Measurements from ENCODE around the gene TBX5. TPM values are rescaled to one million over a fixed set of nuclear protein-coding genes. Genes with fewer than 3 reads are reported as not detected.

TBX5 gene
- total RNA-seq, 1 donor from 2014 or later, result not detected

DNA sequence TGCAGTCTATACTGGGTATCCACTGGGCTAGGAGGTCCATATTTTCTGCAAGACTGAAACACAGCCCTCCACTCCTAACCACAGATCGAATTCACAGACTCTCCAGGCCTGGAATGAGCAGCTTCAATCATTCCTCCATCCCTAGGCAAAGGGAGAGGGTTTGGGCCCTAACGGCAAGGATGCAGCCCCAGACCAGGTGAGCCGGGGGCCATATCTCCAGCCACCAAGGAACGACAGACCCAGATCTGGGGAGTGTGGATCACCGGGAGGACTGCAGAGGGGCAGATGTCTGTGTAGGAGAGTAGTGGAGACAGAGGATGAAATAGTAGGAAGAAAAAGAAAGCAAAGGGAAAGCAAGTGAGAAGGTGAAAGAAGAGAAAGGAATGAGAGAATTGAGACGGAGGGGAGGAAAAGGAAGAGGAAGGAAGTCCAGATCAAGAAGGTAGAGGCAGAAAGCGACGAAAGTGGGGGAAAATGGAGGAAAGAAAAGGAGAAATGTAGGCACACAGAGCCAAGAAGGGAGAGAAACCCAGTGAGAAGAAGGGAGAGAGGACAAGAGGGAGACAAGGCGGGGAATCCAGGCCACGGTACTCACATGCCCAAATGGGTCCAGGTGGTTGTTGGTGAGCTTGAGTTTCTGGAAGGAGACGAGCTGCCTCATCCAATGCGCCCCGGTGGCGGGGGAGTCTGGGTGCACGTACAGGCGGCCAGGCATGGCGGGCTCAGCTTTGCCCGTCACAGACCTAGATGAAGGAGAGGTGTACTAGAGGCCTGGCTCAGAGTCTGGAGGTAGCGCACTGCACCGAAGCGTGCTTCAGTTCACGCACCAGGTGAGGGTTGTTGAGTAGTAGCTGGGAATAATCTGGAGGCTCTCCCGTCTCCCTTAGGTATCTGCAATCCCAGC lies 7.7 kb downstream of the TBX5 start:
- no peaks in the 10 kb centered on the region for H3K9me3 ChIP-seq
- peaks cover 14% of the 10 kb centered on the region for H3K27me3 ChIP-seq
- H3K4me1 ChIP-seq, result peaks cover 8% of the 10 kb centered on the region
- no peak for DNase-seq (ENCODE audit: extremely low spot score in 2 of 2)
- TF ChIP-seq, protein P1, sequence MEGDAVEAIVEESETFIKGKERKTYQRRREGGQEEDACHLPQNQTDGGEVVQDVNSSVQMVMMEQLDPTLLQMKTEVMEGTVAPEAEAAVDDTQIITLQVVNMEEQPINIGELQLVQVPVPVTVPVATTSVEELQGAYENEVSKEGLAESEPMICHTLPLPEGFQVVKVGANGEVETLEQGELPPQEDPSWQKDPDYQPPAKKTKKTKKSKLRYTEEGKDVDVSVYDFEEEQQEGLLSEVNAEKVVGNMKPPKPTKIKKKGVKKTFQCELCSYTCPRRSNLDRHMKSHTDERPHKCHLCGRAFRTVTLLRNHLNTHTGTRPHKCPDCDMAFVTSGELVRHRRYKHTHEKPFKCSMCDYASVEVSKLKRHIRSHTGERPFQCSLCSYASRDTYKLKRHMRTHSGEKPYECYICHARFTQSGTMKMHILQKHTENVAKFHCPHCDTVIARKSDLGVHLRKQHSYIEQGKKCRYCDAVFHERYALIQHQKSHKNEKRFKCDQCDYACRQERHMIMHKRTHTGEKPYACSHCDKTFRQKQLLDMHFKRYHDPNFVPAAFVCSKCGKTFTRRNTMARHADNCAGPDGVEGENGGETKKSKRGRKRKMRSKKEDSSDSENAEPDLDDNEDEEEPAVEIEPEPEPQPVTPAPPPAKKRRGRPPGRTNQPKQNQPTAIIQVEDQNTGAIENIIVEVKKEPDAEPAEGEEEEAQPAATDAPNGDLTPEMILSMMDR (IDR thresholded peaks at IDR 0.05), result no peak
- TF ChIP-seq POLR2A (IDR thresholded peaks at IDR 0.05) (no peak), POLR2AphosphoS5 (IDR thresholded peaks at IDR 0.05; ENCODE audit: insufficient read depth in 1 of 2, low read depth in 1 of 2) (no peak)
- intact Hi-C loops (cut with DNase I), result no loop called here
- H3K27ac ChIP-seq, result no peak overlapping the region
- no peaks in the 10 kb centered on the region for H3K36me3 ChIP-seq
- no peak overlapping the region for H3K4me3 ChIP-seq

DNA sequence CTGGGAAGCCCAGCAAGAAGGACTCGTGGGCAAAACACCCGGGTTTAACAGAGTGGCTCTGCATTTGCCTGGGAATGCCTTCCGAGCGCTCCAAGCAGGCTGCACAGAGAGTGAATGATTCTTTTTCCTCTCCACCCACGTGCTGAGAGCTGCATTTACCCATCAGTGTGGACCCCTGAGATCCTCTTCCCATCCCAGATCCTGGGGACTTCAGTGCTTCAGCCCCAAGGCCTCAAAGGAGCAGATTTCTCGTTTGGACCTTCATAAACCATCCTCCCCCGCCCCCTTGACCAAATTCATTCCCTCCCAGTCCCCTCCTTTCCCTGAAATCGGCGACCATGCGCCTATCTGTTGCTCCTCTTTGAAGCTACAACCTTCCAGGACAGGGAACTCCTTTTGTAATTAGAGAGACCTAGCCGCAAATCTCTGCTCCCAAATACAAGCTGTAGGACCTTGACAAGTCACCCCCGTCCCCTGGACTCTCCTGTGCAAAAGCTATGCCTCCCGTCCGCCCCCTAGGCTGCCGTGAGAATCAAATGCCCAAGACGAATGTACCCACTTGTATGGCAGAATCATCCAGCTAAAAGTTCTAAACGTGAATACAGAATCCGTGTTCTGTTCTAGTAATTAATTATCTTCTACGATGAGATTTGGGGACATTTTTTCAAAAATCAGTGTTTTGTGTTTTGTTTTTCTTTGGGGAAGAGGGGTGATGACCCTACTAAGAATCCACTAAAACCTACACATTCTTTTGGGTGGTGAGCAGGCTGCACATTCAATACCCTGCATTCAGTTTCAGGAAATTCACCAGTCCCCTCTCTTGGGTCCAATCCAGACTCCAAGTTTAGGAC lies 8.8 kb downstream of the TBX5 start:
- intact Hi-C loops (cut with DNase I), result no loop called here
- H3K9me3 ChIP-seq, result no peaks in the 10 kb centered on the region
- no peak for DNase-seq (ENCODE audit: extremely low spot score in 2 of 2)
- no peak overlapping the region for H3K4me3 ChIP-seq
- peaks cover 8% of the 10 kb centered on the region for H3K4me1 ChIP-seq
- H3K27me3 ChIP-seq, result peaks cover 14% of the 10 kb centered on the region
- no peaks in the 10 kb centered on the region for H3K36me3 ChIP-seq
- TF ChIP-seq POLR2A (IDR thresholded peaks at IDR 0.05) (no peak), POLR2AphosphoS5 (IDR thresholded peaks at IDR 0.05; ENCODE audit: insufficient read depth in 1 of 2, low read depth in 1 of 2) (no peak)
- TF ChIP-seq, protein P1 (IDR thresholded peaks at IDR 0.05), result no peak
- no peak overlapping the region for H3K27ac ChIP-seq

DNA sequence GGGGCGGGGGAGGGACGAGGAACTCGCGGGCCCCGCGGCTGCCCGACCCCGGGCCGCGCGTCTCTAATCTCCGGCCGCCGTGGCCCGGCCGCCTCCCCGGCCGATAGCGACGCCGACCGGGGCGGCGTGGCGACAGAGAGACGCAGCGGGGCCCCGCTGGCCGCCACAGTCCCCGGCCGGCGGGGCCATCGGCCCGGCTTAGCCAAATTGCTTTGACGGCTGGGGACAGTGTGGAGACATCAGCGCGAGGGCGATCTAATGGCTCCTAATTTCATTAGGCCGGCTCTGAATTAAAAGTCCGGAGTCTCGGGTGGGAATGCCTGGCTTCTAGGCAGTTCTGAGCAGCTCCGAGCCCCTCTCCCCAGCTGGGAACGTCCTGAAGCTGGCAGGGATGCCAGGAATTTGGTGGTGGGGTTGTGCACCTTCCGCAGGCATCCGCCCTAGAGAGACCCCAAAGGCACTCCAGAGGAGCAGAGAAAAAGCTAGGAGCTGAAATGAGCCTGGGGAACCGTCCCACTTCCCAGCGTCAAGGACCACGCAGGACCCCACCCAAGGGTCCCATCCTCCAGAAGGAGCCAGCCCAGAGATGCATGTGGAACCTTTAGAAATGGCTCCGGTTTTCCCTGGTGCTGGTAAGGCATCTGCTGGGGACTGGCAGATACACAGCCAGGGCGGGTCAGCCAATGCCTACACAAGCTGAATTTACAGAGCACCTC lies 9.6 kb downstream of the TBX5 start:
- Histone ChIP-seq H3K27me3 (peaks cover 14% of the 10 kb centered on the region), H3K9me3 (no peaks in the 10 kb centered on the region), H3K27ac (no peak overlapping the region), H3K4me3 (no peak overlapping the region), H3K36me3 (no peaks in the 10 kb centered on the region), H3K4me1 (peaks cover 8% of the 10 kb centered on the region)
- TF ChIP-seq POLR2AphosphoS5 (IDR thresholded peaks at IDR 0.05; ENCODE audit: insufficient read depth in 1 of 2, low read depth in 1 of 2) (no peak), POLR2A (IDR thresholded peaks at IDR 0.05) (no peak)
- TF ChIP-seq, protein P1 (IDR thresholded peaks at IDR 0.05), result no peak
- intact Hi-C loops (cut with DNase I), result no loop called here
- no peak for DNase-seq (ENCODE audit: extremely low spot score in 2 of 2)

DNA sequence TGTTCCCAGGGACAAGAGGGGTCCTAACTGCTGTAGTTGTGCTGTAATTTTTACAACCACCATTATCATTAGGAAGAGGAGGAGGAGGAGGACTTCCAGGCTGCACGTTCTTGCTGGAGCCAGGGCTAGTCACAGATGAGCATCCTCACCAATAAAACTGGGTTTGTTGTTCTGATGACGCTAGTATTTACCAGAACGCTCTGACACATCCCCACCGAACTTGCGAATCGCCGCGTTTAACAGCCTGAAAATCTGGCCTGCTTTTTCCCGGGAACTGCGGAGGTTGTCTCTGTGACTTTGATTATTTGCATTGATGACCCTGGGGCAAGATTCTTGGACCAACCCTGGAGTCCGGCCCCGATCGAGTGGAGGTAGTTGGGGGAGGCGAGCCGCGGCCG lies 10.2 kb downstream of the TBX5 start:
- Histone ChIP-seq H3K36me3 (no peaks in the 10 kb centered on the region), H3K4me1 (peaks cover 8% of the 10 kb centered on the region), H3K4me3 (no peak overlapping the region), H3K9me3 (no peaks in the 10 kb centered on the region), H3K27ac (no peak overlapping the region), H3K27me3 (peaks cover 14% of the 10 kb centered on the region)
- DNase-seq (ENCODE audit: extremely low spot score in 2 of 2), result no peak
- intact Hi-C loops (cut with DNase I), result no loop called here
- TF ChIP-seq POLR2AphosphoS5 (IDR thresholded peaks at IDR 0.05; ENCODE audit: insufficient read depth in 1 of 2, low read depth in 1 of 2) (no peak), POLR2A (IDR thresholded peaks at IDR 0.05) (no peak)
- TF ChIP-seq, protein P1 (IDR thresholded peaks at IDR 0.05), result no peak

All from vagina (tissue), 2 donors.